ENCODE measurements around the gene OR14K1.
"Not testable (repeated sequence)": the region's sequence is repeated elsewhere in the genome, so short reads cannot be mapped to it uniquely, and the experiment has no call there.

OR14K1 gene

GRCh38 chr1:247738315-247738714 lies at the start of gene OR14K1:
OR14K1 (plus strand) TSS chr1:247738615; CDS start chr1:247738615, 0 bp downstream.
- no peak for DNase-seq

GRCh38 chr1:247701338-247701737 lies 37.1 kb upstream of the OR14K1 start:
- DNase-seq, result no peak

DNA sequence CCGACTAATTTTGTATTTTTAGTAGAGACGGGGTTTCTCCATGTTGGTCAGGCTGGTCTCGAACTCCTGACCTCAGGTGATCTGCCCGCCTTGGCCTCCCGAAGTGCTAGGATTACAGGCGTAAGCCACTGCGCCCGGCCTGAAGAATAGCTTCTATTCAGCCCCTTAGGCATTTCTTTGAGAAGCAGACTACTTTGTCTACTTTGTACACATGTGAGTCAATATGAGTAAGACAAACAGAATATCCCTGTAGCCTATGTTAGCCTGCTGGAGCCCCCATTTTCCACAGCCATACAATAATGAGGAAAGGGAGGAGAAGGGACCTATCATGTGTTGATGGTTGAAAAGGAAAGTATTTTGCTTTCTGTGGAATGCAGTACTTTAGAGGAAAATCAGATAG lies 27.7 kb upstream of the OR14K1 start:
- not testable (repeated sequence) for DNase-seq

DNA sequence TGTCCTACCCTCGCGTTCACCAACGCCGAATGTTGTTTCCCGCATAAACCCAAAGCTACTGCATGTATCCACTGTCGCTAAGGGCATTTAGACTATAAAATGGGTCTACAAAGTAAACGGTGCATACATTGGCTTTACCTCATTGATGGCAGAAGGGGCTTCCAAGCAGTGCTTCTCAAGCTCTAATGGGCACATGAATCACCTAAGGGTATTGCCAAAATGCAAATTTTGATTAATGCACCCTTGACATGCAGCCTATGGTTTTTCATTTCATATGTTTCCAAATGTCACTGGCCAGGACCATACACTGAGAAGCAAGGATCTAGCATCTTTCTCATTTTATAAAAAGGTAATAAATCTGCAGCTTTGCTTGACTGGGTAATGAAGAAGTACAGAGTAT lies 24.7 kb upstream of the OR14K1 start:
- no peak for DNase-seq

DNA sequence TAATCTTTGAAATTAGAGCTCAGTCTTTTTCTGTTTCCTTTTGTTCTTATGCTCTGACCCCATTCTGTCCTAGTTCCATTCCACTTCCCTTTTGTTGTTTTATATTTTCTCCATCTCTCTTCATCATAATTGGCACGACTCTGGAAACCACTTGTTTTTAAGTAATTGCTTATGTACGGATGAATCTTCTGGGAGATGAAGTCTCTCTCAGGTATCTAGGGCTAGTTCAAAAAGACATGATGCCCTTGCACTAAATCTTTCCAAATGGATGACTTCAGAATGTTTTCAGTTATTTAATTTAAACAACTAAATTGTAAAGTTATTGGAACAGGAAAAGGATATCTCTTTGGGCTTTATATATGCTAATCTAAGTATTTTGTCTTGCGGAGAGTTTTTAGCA lies 21.9 kb upstream of the OR14K1 start, which contains the start of gene OR6F1:
Gene OR6F1 (minus strand): TSS at position 101 of the 400 bp plus-strand sequence. CDS start 3,891 bp downstream, outside the sequence.
- no peak for DNase-seq

DNA sequence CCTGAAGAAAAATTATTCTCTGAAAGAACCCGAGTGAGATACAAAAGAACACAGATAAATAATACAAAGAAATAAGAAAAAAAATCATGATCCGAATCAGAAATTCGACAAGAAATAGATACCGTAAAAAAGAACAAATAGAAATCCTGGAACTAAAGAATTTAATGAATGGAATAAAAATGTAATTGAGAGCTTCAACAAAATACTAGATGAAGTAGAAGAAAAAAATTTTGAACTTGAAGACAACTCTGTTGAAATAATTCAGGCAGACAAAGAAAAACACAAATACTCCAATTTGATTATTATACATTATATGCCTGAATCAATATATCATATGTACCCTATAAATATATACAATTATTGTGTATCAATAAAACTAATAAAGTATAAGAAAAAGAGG lies 17.2 kb upstream of the OR14K1 start:
- DNase-seq, result no peak

GRCh38 chr1:247740721-247741120 lies 2.3 kb downstream of the OR14K1 start:
- no peak for DNase-seq

DNA sequence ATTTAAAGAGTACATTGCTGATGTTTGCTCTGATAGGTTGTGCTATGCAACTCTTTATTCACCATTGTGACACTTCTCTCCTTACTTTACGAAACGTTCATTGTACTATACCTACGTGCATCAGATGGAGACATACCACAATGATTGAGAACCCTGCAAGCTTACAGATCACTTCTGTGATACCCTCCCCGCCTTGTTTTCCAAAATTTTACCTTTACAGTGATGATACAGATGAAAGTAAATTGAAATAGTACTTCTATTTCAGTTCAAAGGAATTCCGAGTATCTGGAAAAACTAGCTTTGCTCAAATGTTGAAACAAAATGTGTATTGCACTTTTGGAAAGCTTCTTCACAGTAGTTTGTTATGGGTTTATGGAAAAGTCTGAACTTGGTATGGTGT lies 3.3 kb downstream of the OR14K1 start:
- no peak for DNase-seq

DNA sequence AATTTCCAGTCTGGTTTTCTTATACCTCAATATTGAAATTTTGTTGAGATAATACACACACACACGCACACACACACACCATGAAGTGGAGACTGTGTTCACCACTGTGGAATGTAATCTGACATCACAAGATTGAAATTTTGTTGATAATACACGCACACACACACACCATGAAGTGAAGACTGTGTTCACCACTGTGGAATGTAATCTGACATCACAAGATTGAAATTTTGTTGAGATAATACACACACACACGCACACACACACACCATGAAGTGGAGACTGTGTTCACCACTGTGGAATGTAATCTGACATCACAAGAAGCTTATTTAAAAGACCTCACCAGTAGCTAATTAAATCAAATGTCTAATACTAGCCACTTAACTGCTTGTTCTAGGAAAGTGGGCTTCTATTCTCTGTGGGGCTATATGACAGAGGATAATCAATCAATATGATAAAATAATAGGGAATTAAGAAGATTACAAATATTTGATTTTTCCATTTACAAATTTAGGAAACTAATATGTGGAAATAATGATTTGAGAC lies 3.9 kb downstream of the OR14K1 start:
- not testable (repeated sequence) for DNase-seq

GRCh38 chr1:247746391-247746935 lies 8.0 kb downstream of the OR14K1 start:
- DNase-seq, result no peak

- no peak for DNase-seq
Measured at GRCh38 chr1:247747616-247748015, 9.2 kb downstream of the OR14K1 start.

- no peak for DNase-seq
Measured at GRCh38 chr1:247748041-247748440, 9.6 kb downstream of the OR14K1 start, which contains the start of gene OR14A2. OR14A2 (minus strand) TSS chr1:247748141.

DNA sequence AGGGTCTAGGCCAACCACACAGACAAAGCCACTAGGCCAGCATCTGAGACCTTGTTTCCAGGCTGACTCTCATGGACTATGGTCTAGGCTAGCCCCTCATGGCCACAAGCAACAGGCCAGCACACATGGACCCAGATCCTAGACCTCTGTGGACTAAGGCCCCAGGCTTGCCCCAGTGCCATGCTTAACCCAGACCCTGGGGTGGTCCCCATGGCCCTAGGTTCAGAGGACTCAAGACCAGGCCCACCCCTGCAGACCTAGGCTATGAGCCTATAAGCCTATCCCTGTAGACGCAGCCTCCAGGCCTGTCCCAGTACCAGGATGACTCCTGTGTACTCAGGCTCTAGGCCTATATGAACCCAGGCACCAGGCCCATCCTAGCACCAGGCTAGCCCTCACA lies 11.5 kb downstream of the OR14K1 start:
- DNase-seq, result no peak

- not testable (repeated sequence) for DNase-seq
Measured at GRCh38 chr1:247754311-247754710, 15.9 kb downstream of the OR14K1 start.

- no peak for DNase-seq
Measured at GRCh38 chr1:247760456-247760855, 22.0 kb downstream of the OR14K1 start, which contains the start of gene OR1C1. OR1C1 (minus strand) TSS chr1:247760556; CDS start chr1:247758406, 2,150 bp downstream.

DNA sequence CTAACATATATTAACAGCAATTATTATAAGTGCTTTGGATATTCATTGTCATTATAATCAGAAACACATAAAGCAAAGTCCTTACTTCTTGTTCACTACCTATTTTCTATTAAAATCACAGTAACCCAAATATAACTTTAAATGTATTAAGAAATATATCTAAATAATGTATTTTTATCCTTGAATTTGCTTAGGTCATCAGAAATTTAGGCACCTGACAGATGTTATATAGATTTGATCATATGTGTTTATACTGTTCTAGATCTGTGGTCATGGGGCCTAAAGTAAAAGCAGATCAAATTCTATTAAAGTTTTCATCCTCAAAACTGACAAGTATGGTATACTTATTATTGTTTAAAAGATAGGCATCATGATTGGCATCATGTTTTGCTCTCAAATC lies 31.2 kb downstream of the OR14K1 start:
- no peak for DNase-seq

Data from anterior cingulate cortex (tissue), 58 donors.